ENCODE results near the gene RAB8B.

GRCh38 chr15:63292241-63292640 lies 102.8 kb downstream of the RAB8B start:
- no peak for TF ChIP-seq CTCF (IDR thresholded peaks at IDR 0.05)
- no peak for TF ChIP-seq POLR2A (IDR thresholded peaks at IDR 0.05)
